Smooth muscle cell (in vitro differentiated cells): ENCODE results near the gene ADGRG4. TPM values are rescaled to one million over a fixed set of nuclear protein-coding genes. Genes with fewer than 3 reads are reported as not detected.

Experiments
- DNase-seq: peaks from one replicate; lab custom pipeline; 2025; ENCODE audit not compliant: unreplicated experiment; lab: John Stamatoyannopoulos, UW
- H2AFZ ChIP-seq: fragments of 200-600 bp; sonication (generic); 2 replicates; pipeline ENCODE4 v1.6.0; 2016; ENCODE audit warnings: antibody characterized with exemption, low read depth, mild to moderate bottlenecking
- H3F3A ChIP-seq: fragments of 200-600 bp; sonication (generic); 2 replicates; pipeline ENCODE4 v1.6.0; 2017; ENCODE audit warnings: antibody characterized with exemption, low read depth
- H3K27ac ChIP-seq: fragments of 200-600 bp; sonication (generic); 2 replicates; pipeline ENCODE4 v1.5.1; 2016; ENCODE audit warnings: low read depth, mild to moderate bottlenecking
- H3K27me3 ChIP-seq: fragments of 200-600 bp; sonication (generic); 2 replicates; pipeline ENCODE4 v1.6.1; 2016; ENCODE audit warnings: low read depth, mild to moderate bottlenecking
- H3K36me3 ChIP-seq: fragments of 200-600 bp; sonication (generic); 2 replicates; pipeline ENCODE4 v1.5.1; 2016; ENCODE audit warnings: low read depth
- H3K4me1 ChIP-seq: fragments of 200-600 bp; sonication (generic); 2 replicates; pipeline ENCODE4 v1.5.1; 2016; ENCODE audit warnings: low read depth
- H3K4me2 ChIP-seq: fragments of 200-600 bp; sonication (generic); 2 replicates; pipeline ENCODE4 v1.6.0; 2016; ENCODE audit warnings: mild to moderate bottlenecking
- H3K4me3 ChIP-seq: fragments of 200-600 bp; sonication (generic); 2 replicates; pipeline ENCODE4 v1.5.1; 2016; ENCODE audit warnings: mild to moderate bottlenecking
- H3K79me2 ChIP-seq: fragments of 200-600 bp; sonication (generic); 2 replicates; pipeline ENCODE4 v1.6.0; 2016; ENCODE audit warnings: low read depth, mild to moderate bottlenecking
- H3K9ac ChIP-seq: fragments of 200-600 bp; sonication (generic); 2 replicates; pipeline ENCODE4 v1.6.0; 2016; ENCODE audit warnings: low read depth
- H3K9me3 ChIP-seq: fragments of 200-600 bp; sonication (generic); replicated peaks from 2 replicates; pipeline ENCODE4 v1.5.1; 2016; ENCODE audit warnings: low read depth
- H4K20me1 ChIP-seq: fragments of 200-600 bp; sonication (generic); 2 replicates; pipeline ENCODE4 v1.6.0; 2016; ENCODE audit warnings: low read depth
- CTCF ChIP-seq: fragments of 200-600 bp; sonication (generic); IDR thresholded peaks from 2 replicates; pipeline ENCODE4 v1.5.1; 2017; ENCODE audit warnings: borderline replicate concordance, mild to moderate bottlenecking, antibody characterized with exemption; ENCODE audit not compliant: insufficient read depth, poor library complexity, severe bottlenecking
- WGBS: methylation state at CpG from one replicate; pipeline ENCODE4 v1.1.7; 2016; ENCODE audit warnings: low lambda C conversion rate; 5-methylcytosine and 5-hydroxymethylcytosine counted together
- polyA plus RNA-seq: library from polyadenylated mRNA; unstranded; fragments of >200 nt; fragmentation: Nextera tagmentation; extraction: Ambion mirVana; gene quantifications from 2 replicates; pipeline ENCODE4 v1.2.1, GENCODE V29; 2016
- total RNA-seq: library from RNA; depleted of rRNA; stranded (reverse); fragments of >200 nt; gene quantifications from 2 replicates; pipeline ENCODE4 v1.2.3, GENCODE V29; 2014

The ADGRG4 gene
- total and polyA plus RNA-seq, 2 experiments from 2014 or later = not detected

GRCh38 chrX:136457303-136457917 lies 156.6 kb downstream of the ADGRG4 start:
- DNase-seq = no peak
- Histone ChIP-seq H3F3A (no peaks in the 10 kb centered on the region), H3K4me3 (no peak overlapping the region), H3K9ac (no peak overlapping the region), H2AFZ (no peak overlapping the region), H3K9me3 (no peaks in the 10 kb centered on the region), H3K27ac (no peak overlapping the region), H3K36me3 (no peaks in the 10 kb centered on the region), H3K4me2 (no peak overlapping the region), H3K4me1 (no peaks in the 10 kb centered on the region), H4K20me1 (no peaks in the 10 kb centered on the region), H3K79me2 (no peaks in the 10 kb centered on the region), H3K27me3 (no peaks in the 10 kb centered on the region)
- WGBS = 63% methylated on average over 5 of the region's 5 CpGs
- no peak for TF ChIP-seq CTCF

- Histone ChIP-seq H3K9me3 (no peaks in the 10 kb centered on the region), H2AFZ (no peak overlapping the region), H3K79me2 (no peaks in the 10 kb centered on the region), H3K9ac (no peak overlapping the region), H4K20me1 (no peaks in the 10 kb centered on the region), H3K4me1 (no peaks in the 10 kb centered on the region), H3F3A (no peaks in the 10 kb centered on the region), H3K27ac (no peak overlapping the region), H3K27me3 (no peaks in the 10 kb centered on the region), H3K4me3 (no peak overlapping the region), H3K36me3 (no peaks in the 10 kb centered on the region), H3K4me2 (no peak overlapping the region)
- no peak for DNase-seq
- 90% methylated on average over 3 of the region's 3 CpGs for WGBS
- TF ChIP-seq CTCF = no peak
These were observed 163.8 kb downstream of the ADGRG4 start for GRCh38 chrX:136464589-136464988.

Other genes with a start within 250 kb of the ADGRG4 start
- gene FHL1, start 153.4 kb upstream of the ADGRG4 start, total RNA-seq = 98.2 and 103 TPM in 2 replicates
- gene FHL1, start 153.4 kb upstream of the ADGRG4 start, polyA plus RNA-seq = 57.8 and 76.0 TPM in 2 replicates
- gene MAP7D3, start 49.6 kb upstream of the ADGRG4 start, total RNA-seq = 8.1 and 12.4 TPM in 2 replicates
- gene MAP7D3, start 49.6 kb upstream of the ADGRG4 start, polyA plus RNA-seq = 6.3 and 9.3 TPM in 2 replicates
- not detected in 2 replicates for gene BRS3, start 187.0 kb downstream of the ADGRG4 start, total RNA-seq
- gene BRS3, start 187.0 kb downstream of the ADGRG4 start, polyA plus RNA-seq = not detected in 2 replicates
- 46.9 and 72.0 TPM in 2 replicates for gene HTATSF1, start 196.6 kb downstream of the ADGRG4 start, total RNA-seq
- 42.6 and 42.9 TPM in 2 replicates for gene HTATSF1, start 196.6 kb downstream of the ADGRG4 start, polyA plus RNA-seq
- 2.0 and 3.1 TPM in 2 replicates for gene VGLL1, start 231.3 kb downstream of the ADGRG4 start, total RNA-seq
- 0.48 and 4.2 TPM in 2 replicates for gene VGLL1, start 231.3 kb downstream of the ADGRG4 start, polyA plus RNA-seq